Parathyroid adenoma (tissue), 2 donors: Measurements from ENCODE around the gene SLC17A8.

ENCODE experiments used
- H2AFZ ChIP-seq: fragments of 300-600 bp; sonication (generic); one replicate; pipeline ENCODE4 v1.7.0; 2017; ENCODE audit warnings: antibody characterized with exemption, mild to moderate bottlenecking
- H3K27ac ChIP-seq: fragments of 300-600 bp; sonication (generic); one replicate; pipeline ENCODE4 v1.7.0; 2017
- H3K27me3 ChIP-seq: fragments of 300-600 bp; sonication (generic); one replicate; pipeline ENCODE4 v1.7.0; 2017; ENCODE audit warnings: low read length; ENCODE audit not compliant: control insufficient read depth, insufficient read depth
- H3K36me3 ChIP-seq: fragments of 300-600 bp; sonication (generic); one replicate; pipeline ENCODE4 v1.7.0; 2017; ENCODE audit warnings: low read length; ENCODE audit not compliant: control insufficient read depth, insufficient read depth
- H3K4me1 ChIP-seq: fragments of 300-600 bp; sonication (generic); one replicate; pipeline ENCODE4 v1.7.0; 2017; ENCODE audit warnings: control low read depth
- H3K4me2 ChIP-seq: fragments of 300-600 bp; sonication (generic); one replicate; pipeline ENCODE4 v1.7.0; 2017; ENCODE audit warnings: low read length
- H3K4me3 ChIP-seq: fragments of 300-600 bp; sonication (generic); one replicate; pipeline ENCODE4 v1.7.0; 2017; ENCODE audit warnings: low read depth, low read length
- H3K79me2 ChIP-seq: fragments of 300-600 bp; sonication (generic); one replicate; pipeline ENCODE4 v1.7.0; 2017; ENCODE audit warnings: control low read depth
- H3K9ac ChIP-seq: fragments of 300-600 bp; sonication (generic); one replicate; pipeline ENCODE4 v1.7.0; 2017; ENCODE audit warnings: mild to moderate bottlenecking
- H3K9me3 ChIP-seq: fragments of 300-600 bp; sonication (generic); one replicate; pipeline ENCODE4 v1.7.0; 2017; ENCODE audit warnings: low read length; ENCODE audit not compliant: control insufficient read depth
- CTCF ChIP-seq: fragments of 300-600 bp; sonication (generic); IDR thresholded peaks from one replicate; pipeline ENCODE4 v1.7.0; 2017; ENCODE audit warnings: antibody characterized with exemption, mild to moderate bottlenecking
- donor health status: primary hyperparathyroidism.

SLC17A8 gene

GRCh38 chr12:100434177-100434576 lies 77.3 kb downstream of the SLC17A8 start:
- no peaks in the 10 kb centered on the region for H3K27me3 ChIP-seq
- H3K9me3 ChIP-seq, result no peaks in the 10 kb centered on the region
- no peak overlapping the region for H3K9ac ChIP-seq
- H3K27ac ChIP-seq, result no peak overlapping the region
- H3K4me1 ChIP-seq, result no peaks in the 10 kb centered on the region
- no peak overlapping the region for H3K4me2 ChIP-seq
- no peaks in the 10 kb centered on the region for H3K79me2 ChIP-seq
- H2AFZ ChIP-seq, result no peak overlapping the region
- TF ChIP-seq CTCF, result no peak
- H3K4me3 ChIP-seq, result no peak overlapping the region
- H3K36me3 ChIP-seq, result no peaks in the 10 kb centered on the region

GRCh38 chr12:100435957-100436356 lies 79.1 kb downstream of the SLC17A8 start:
- Histone ChIP-seq H2AFZ (no peak overlapping the region), H3K9ac (no peak overlapping the region), H3K4me1 (no peaks in the 10 kb centered on the region), H3K27me3 (no peaks in the 10 kb centered on the region), H3K36me3 (no peaks in the 10 kb centered on the region), H3K79me2 (no peaks in the 10 kb centered on the region), H3K27ac (no peak overlapping the region), H3K4me2 (no peak overlapping the region), H3K4me3 (no peak overlapping the region), H3K9me3 (no peaks in the 10 kb centered on the region)
- TF ChIP-seq CTCF, result no peak

- no peak overlapping the region for H3K4me2 ChIP-seq
- H3K4me3 ChIP-seq, result no peak overlapping the region
- H3K27ac ChIP-seq, result no peak overlapping the region
- no peaks in the 10 kb centered on the region for H3K4me1 ChIP-seq
- no peaks in the 10 kb centered on the region for H3K27me3 ChIP-seq
- H3K79me2 ChIP-seq, result no peaks in the 10 kb centered on the region
- no peak overlapping the region for H3K9ac ChIP-seq
- no peak overlapping the region for H2AFZ ChIP-seq
- no peaks in the 10 kb centered on the region for H3K9me3 ChIP-seq
- no peak for TF ChIP-seq CTCF
- H3K36me3 ChIP-seq, result no peaks in the 10 kb centered on the region
Measured at GRCh38 chr12:100437038-100437841, 80.4 kb downstream of the SLC17A8 start.

- Histone ChIP-seq H3K27me3 (no peaks in the 10 kb centered on the region), H3K79me2 (no peaks in the 10 kb centered on the region), H2AFZ (no peak overlapping the region), H3K9ac (no peak overlapping the region), H3K4me2 (no peak overlapping the region), H3K4me3 (no peak overlapping the region), H3K27ac (no peak overlapping the region), H3K4me1 (no peaks in the 10 kb centered on the region), H3K9me3 (no peaks in the 10 kb centered on the region), H3K36me3 (no peaks in the 10 kb centered on the region)
- no peak for TF ChIP-seq CTCF
Measured at GRCh38 chr12:100439797-100440196, 82.9 kb downstream of the SLC17A8 start.

- no peaks in the 10 kb centered on the region for H3K79me2 ChIP-seq
- no peak overlapping the region for H3K27ac ChIP-seq
- no peak overlapping the region for H3K9ac ChIP-seq
- no peaks in the 10 kb centered on the region for H3K9me3 ChIP-seq
- H3K4me3 ChIP-seq, result no peak overlapping the region
- H3K36me3 ChIP-seq, result no peaks in the 10 kb centered on the region
- H3K4me2 ChIP-seq, result no peak overlapping the region
- H2AFZ ChIP-seq, result no peak overlapping the region
- no peaks in the 10 kb centered on the region for H3K4me1 ChIP-seq
- TF ChIP-seq CTCF, result no peak
- no peaks in the 10 kb centered on the region for H3K27me3 ChIP-seq
Measured at GRCh38 chr12:100442403-100442802, 85.5 kb downstream of the SLC17A8 start.
